Measurements from ENCODE around the gene HES6.

GRCh38 chr2:238202326-238203093 is 37.3 kb downstream of the HES6 start:
- TF ChIP-seq, protein P1, sequence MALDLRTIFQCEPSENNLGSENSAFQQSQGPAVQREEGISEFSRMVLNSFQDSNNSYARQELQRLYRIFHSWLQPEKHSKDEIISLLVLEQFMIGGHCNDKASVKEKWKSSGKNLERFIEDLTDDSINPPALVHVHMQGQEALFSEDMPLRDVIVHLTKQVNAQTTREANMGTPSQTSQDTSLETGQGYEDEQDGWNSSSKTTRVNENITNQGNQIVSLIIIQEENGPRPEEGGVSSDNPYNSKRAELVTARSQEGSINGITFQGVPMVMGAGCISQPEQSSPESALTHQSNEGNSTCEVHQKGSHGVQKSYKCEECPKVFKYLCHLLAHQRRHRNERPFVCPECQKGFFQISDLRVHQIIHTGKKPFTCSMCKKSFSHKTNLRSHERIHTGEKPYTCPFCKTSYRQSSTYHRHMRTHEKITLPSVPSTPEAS (tag by site-specific recombination; IDR thresholded peaks at IDR 0.05), result no peak
- TF ChIP-seq ATF2 (tag by site-specific recombination; IDR thresholded peaks at IDR 0.05; ENCODE audit: low read depth), result no peak
- TF ChIP-seq, protein P2, sequence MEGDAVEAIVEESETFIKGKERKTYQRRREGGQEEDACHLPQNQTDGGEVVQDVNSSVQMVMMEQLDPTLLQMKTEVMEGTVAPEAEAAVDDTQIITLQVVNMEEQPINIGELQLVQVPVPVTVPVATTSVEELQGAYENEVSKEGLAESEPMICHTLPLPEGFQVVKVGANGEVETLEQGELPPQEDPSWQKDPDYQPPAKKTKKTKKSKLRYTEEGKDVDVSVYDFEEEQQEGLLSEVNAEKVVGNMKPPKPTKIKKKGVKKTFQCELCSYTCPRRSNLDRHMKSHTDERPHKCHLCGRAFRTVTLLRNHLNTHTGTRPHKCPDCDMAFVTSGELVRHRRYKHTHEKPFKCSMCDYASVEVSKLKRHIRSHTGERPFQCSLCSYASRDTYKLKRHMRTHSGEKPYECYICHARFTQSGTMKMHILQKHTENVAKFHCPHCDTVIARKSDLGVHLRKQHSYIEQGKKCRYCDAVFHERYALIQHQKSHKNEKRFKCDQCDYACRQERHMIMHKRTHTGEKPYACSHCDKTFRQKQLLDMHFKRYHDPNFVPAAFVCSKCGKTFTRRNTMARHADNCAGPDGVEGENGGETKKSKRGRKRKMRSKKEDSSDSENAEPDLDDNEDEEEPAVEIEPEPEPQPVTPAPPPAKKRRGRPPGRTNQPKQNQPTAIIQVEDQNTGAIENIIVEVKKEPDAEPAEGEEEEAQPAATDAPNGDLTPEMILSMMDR (tag by site-specific recombination; IDR thresholded peaks at IDR 0.05), result no peak
- TF ChIP-seq, protein P3, sequence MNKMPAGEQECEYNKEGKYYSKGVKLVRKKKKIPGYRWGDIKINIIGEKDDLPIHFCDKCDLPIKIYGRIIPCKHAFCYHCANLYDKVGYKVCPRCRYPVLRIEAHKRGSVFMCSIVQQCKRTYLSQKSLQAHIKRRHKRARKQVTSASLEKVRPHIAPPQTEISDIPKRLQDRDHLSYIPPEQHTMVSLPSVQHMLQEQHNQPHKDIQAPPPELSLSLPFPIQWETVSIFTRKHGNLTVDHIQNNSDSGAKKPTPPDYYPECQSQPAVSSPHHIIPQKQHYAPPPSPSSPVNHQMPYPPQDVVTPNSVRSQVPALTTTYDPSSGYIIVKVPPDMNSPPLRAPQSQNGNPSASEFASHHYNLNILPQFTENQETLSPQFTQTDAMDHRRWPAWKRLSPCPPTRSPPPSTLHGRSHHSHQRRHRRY (tag by site-specific recombination; IDR thresholded peaks at IDR 0.05), result no peak
- no peak for TF ChIP-seq GLIS1 (tag by site-specific recombination; IDR thresholded peaks at IDR 0.05)
- no peak for TF ChIP-seq PATZ1 (tag by site-specific recombination; IDR thresholded peaks at IDR 0.05)
- TF ChIP-seq ZNF23 (tag by site-specific recombination; IDR thresholded peaks at IDR 0.05; ENCODE audit: borderline replicate concordance), result no peak
- TF ChIP-seq ZNF391 (tag by site-specific recombination; IDR thresholded peaks at IDR 0.05; ENCODE audit: borderline replicate concordance, low read depth), result no peak
